GM11168 (cell line): Measurements from ENCODE around the gene ANKRD13B.

ENCODE experiments used
- in situ Hi-C: fragments of 300-500 bp; cut with MboI; formaldehyde crosslinking; loops from one replicate; pipeline ENCODE4 v1.12.0; 2022; ENCODE audit warnings: low sequenced_read_pairs; ENCODE audit not compliant: unreplicated experiment

ANKRD13B gene

GRCh38 chr17:29591737-29592608, 959 bp upstream of the ANKRD13B start:
- in situ Hi-C loops, result no loop called here

- in situ Hi-C loops, result no loop called here
Measured at GRCh38 chr17:29593591-29594518, 923 bp downstream of the ANKRD13B start.

- in situ Hi-C loops, result no loop called here
Measured at GRCh38 chr17:29594519-29595090, 1.7 kb downstream of the ANKRD13B start.

GRCh38 chr17:29595107-29595942, 2.4 kb downstream of the ANKRD13B start:
- in situ Hi-C loops, result no loop called here

GRCh38 chr17:29595943-29596774, 3.2 kb downstream of the ANKRD13B start:
- in situ Hi-C loops, result no loop called here

- in situ Hi-C loops, result no loop called here
Measured at GRCh38 chr17:29596811-29597210, 3.9 kb downstream of the ANKRD13B start.

GRCh38 chr17:29597361-29598172, 4.6 kb downstream of the ANKRD13B start:
- in situ Hi-C loops, result no loop called here

- in situ Hi-C loops, result no loop called here
Measured at GRCh38 chr17:29603109-29603674, 10.3 kb downstream of the ANKRD13B start.

- in situ Hi-C loops, result no loop called here
Measured at GRCh38 chr17:29607557-29608195, 14.7 kb downstream of the ANKRD13B start.

GRCh38 chr17:29608986-29609385, 16.1 kb downstream of the ANKRD13B start:
- in situ Hi-C loops, result no loop called here

- in situ Hi-C loops, result no loop called here
Measured at GRCh38 chr17:29610395-29610794, 17.5 kb downstream of the ANKRD13B start.

GRCh38 chr17:29611351-29612093, 18.6 kb downstream of the ANKRD13B start:
- in situ Hi-C loops, result no loop called here

GRCh38 chr17:29612094-29612403, 19.1 kb downstream of the ANKRD13B start:
- in situ Hi-C loops, result no loop called here

- in situ Hi-C loops, result no loop called here
Measured at GRCh38 chr17:29612404-29613280, 19.7 kb downstream of the ANKRD13B start.

GRCh38 chr17:29613352-29613837, 20.5 kb downstream of the ANKRD13B start:
- in situ Hi-C loops, result no loop called here

- in situ Hi-C loops, result no loop called here
Measured at GRCh38 chr17:29613856-29614255, 20.9 kb downstream of the ANKRD13B start.
